Measurements from ENCODE around the gene ARSI.

GRCh38 chr5:150297934-150298595 is 4.6 kb downstream of the ARSI start:
- TF ChIP-seq CTCF (conservative IDR thresholded peaks at IDR 0.05; ENCODE audit: low read depth, low read length) (no peak), EZH2 (IDR thresholded peaks at IDR 0.05; ENCODE audit: low read length, unreplicated experiment) (no peak), EZH2phosphoT487 (IDR thresholded peaks at IDR 0.05; ENCODE audit: borderline replicate concordance, low read length) (no peak)

Measured in PC-3 (cell line).